ENCODE results near the gene MAGI2. TPM values are rescaled to one million over a fixed set of nuclear protein-coding genes. Genes with fewer than 3 reads are reported as not detected.

The MAGI2 gene
- total RNA-seq, 1 experiment from 2014 or later, result 0.22 TPM

DNA sequence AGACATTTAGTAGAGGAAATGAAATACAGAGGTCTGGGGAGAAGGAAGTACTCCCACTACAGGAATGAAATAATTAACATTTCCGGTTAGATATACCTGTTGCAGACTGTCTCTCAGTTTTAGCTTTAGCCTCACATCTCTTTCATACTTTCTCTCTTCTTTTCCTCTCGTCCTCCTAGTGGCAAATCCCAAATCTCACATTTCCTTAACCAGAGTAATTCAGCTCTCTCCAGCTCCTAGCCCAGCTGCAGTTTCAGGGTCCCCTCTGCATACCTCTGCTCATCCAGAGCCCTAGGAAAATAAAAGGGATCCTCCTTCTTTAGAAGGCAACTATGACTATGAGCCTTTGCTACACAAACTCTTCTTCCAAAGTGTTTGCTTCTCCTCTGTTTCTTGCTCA, 1011.7 kb downstream of the MAGI2 start (continued):
- no peak for TF ChIP-seq CTCF (IDR thresholded peaks at IDR 0.05 in 2 of 3, conservative IDR thresholded peaks at IDR 0.05 in 1 of 3; ENCODE audit: borderline replicate concordance in 1 of 3, insufficient read depth in 1 of 3, low read depth in 2 of 3, low read length in 2 of 3)

- Histone ChIP-seq H3K4me2 (ENCODE audit: low read length) (no peak overlapping the region), H3K9me3 (ENCODE audit: control insufficient read depth in 1 of 2, insufficient read depth in 1 of 2, low read depth in 1 of 2, low read length in 2 of 2) (no peaks in the 10 kb centered on the region), H3K27ac (ENCODE audit: low read depth, low read length) (no peak overlapping the region), H3K9me2 (ENCODE audit: insufficient read depth) (no peaks in the 10 kb centered on the region), H3K79me2 (ENCODE audit: insufficient read depth, low read length) (no peaks in the 10 kb centered on the region), H2AFZ (ENCODE audit: low read depth, low read length, poor library complexity, severe bottlenecking) (no peak overlapping the region), H3K4me1 (ENCODE audit: control insufficient read depth in 1 of 2, insufficient read depth in 2 of 2, low read length in 2 of 2) (no peaks in the 10 kb centered on the region), H3K36me3 (ENCODE audit: control insufficient read depth in 1 of 2, insufficient read depth in 2 of 2, low read length in 2 of 2) (no peaks in the 10 kb centered on the region), H3K4me3 (replicated peaks in 1 of 2; ENCODE audit: low read depth in 1 of 2, low read length in 2 of 2) (no peak overlapping the region), H4K20me1 (ENCODE audit: insufficient read depth) (no peaks in the 10 kb centered on the region), H3K27me3 (ENCODE audit: insufficient read depth, low read length) (peaks cover 27% of the 10 kb centered on the region; the same call in 1 of the 2 replicates), H3K9ac (ENCODE audit: low read length) (no peak overlapping the region)
- ChIA-PET POLR2A (no interaction called here), CTCF (no interaction called here), RAD21 (ENCODE audit: low non-redundant PET in 1 of 2, low total read pairs in 2 of 2, uncharacterized antibody in 2 of 2, unreplicated experiment in 2 of 2) (no interaction called here)
- intact Hi-C loops (cut with micrococcal nuclease), result no loop called here
- ATAC-seq (no peak), DNase-seq (ENCODE audit: low read depth, low spot score) (no peak)
- TF ChIP-seq CBX3 (IDR thresholded peaks at IDR 0.05; ENCODE audit: low read depth), result no peak
- no peak for TF ChIP-seq SRF (IDR thresholded peaks at IDR 0.05; ENCODE audit: low read depth)
- TF ChIP-seq, protein P1, sequence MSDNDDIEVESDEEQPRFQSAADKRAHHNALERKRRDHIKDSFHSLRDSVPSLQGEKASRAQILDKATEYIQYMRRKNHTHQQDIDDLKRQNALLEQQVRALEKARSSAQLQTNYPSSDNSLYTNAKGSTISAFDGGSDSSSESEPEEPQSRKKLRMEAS (IDR thresholded peaks at IDR 0.05), result no peak
- no peak for TF ChIP-seq EGR1 (IDR thresholded peaks at IDR 0.05; ENCODE audit: low read depth)
- TF ChIP-seq TCF7L2 (IDR thresholded peaks at IDR 0.05; ENCODE audit: borderline replicate concordance, extremely low read depth, insufficient read depth, insufficient read length), result no peak
- TF ChIP-seq, protein P2, sequence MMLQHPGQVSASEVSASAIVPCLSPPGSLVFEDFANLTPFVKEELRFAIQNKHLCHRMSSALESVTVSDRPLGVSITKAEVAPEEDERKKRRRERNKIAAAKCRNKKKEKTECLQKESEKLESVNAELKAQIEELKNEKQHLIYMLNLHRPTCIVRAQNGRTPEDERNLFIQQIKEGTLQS (IDR thresholded peaks at IDR 0.05), result no peak
- no peak for TF ChIP-seq YY1 (IDR thresholded peaks at IDR 0.05; ENCODE audit: extremely low read depth, insufficient replicate concordance, low read depth, low read length)
- TF ChIP-seq JUND (IDR thresholded peaks at IDR 0.05), result no peak
- no peak for TF ChIP-seq EZH2 (IDR thresholded peaks at IDR 0.05)
- no peak for TF ChIP-seq SP1 (IDR thresholded peaks at IDR 0.05; ENCODE audit: low read depth)
- no peak for TF ChIP-seq POLR2AphosphoS5 (IDR thresholded peaks at IDR 0.05; ENCODE audit: low read depth, low read length)
- no peak for TF ChIP-seq REST (IDR thresholded peaks at IDR 0.05; ENCODE audit: low read depth)
- TF ChIP-seq FOSL1 (IDR thresholded peaks at IDR 0.05; ENCODE audit: low read depth), result no peak
- TF ChIP-seq RAD21 (IDR thresholded peaks at IDR 0.05; ENCODE audit: low read depth), result no peak
- TF ChIP-seq CTCF (IDR thresholded peaks at IDR 0.05 in 2 of 3, conservative IDR thresholded peaks at IDR 0.05 in 1 of 3; ENCODE audit: borderline replicate concordance in 1 of 3, insufficient read depth in 1 of 3, low read depth in 2 of 3, low read length in 2 of 3), result no peak
- BruUV-seq (replicated peaks), result no TSS peak
Observed at GRCh38 chr7:78438433-78438832, 1015.0 kb downstream of the MAGI2 start.
